ENCODE results near the gene PRDM16.

- no peak for TF ChIP-seq EZH2 (IDR thresholded peaks at IDR 0.05; ENCODE audit: low read depth, unreplicated experiment)
- TF ChIP-seq REST (IDR thresholded peaks at IDR 0.05; ENCODE audit: unreplicated experiment), result no peak
Observed at GRCh38 chr1:3237570-3237969, 168.6 kb downstream of the PRDM16 start.

Measured in GM23338 (cell line).